Activated CD8-positive, alpha-beta T cell treated with anti-CD3 and anti-CD28 coated beads for 36 hours (primary cell): ENCODE measurements around the gene STK38L. TPM values are rescaled to one million over a fixed set of nuclear protein-coding genes. Genes with fewer than 3 reads are reported as not detected.

Source experiments
- ATAC-seq: fragments of 200-7000 bp; cut with Tn5 transposase; one replicate; pipeline ENCODE4 v1.10.0; 2021; ENCODE audit warnings: mild to moderate bottlenecking, moderate library complexity
- CTCF ChIA-PET: fragments of 350-600 bp; sonication (Branson Sonifier 250); formaldehyde crosslinking; loops from one replicate; lab custom pipeline; 2021; ENCODE audit warnings: antibody characterized with exemption; lab: Charles Lee
- POLR2A ChIA-PET: fragments of 350-600 bp; sonication (Branson Sonifier 250); formaldehyde crosslinking; loops from one replicate; lab custom pipeline; 2021; ENCODE audit warnings: antibody characterized with exemption; lab: Charles Lee
- DNase-seq: peaks from one replicate; pipeline ENCODE4 v3.0.0-alpha.2; 2020
- H3K27ac Mint-ChIP-seq: one replicate; pipeline ENCODE4 v1.8.0; 2021; ENCODE audit warnings: mild to moderate bottlenecking, mixed read lengths
- H3K27me3 Mint-ChIP-seq: one replicate; pipeline ENCODE4 v1.8.0; 2021; ENCODE audit warnings: mixed read lengths
- H3K36me3 Mint-ChIP-seq: one replicate; pipeline ENCODE4 v1.8.0; 2021; ENCODE audit warnings: low read depth, mixed read lengths
- H3K4me1 Mint-ChIP-seq: one replicate; pipeline ENCODE4 v1.8.0; 2021; ENCODE audit warnings: low read depth, mixed read lengths
- H3K4me3 Mint-ChIP-seq: one replicate; pipeline ENCODE4 v1.8.0; 2021; ENCODE audit warnings: mild to moderate bottlenecking, moderate library complexity, mixed read lengths
- H3K9me3 Mint-ChIP-seq: one replicate; pipeline ENCODE4 v1.8.0; 2021; ENCODE audit warnings: mixed read lengths
- intact Hi-C: fragments of 100-400 bp; cut with micrococcal nuclease; formaldehyde crosslinking; loops from one replicate; pipeline ENCODE4 v1.10.0; 2022
- total RNA-seq, 2 experiments: library from RNA; stranded (reverse); gene quantifications; one replicate each; pipeline ENCODE4 v1.2.3, GENCODE V29; 2021
- TF ChIP-seq, protein P1 (sequence below): fragments of 200-600 bp; IDR thresholded peaks from one replicate; pipeline ENCODE4 v1.8.0; 2022; ENCODE audit warnings: antibody characterized with exemption, mild to moderate bottlenecking

Gene STK38L
- total RNA-seq, 2 experiments from 2014 or later, result 23.5 to 27.6 TPM

DNA sequence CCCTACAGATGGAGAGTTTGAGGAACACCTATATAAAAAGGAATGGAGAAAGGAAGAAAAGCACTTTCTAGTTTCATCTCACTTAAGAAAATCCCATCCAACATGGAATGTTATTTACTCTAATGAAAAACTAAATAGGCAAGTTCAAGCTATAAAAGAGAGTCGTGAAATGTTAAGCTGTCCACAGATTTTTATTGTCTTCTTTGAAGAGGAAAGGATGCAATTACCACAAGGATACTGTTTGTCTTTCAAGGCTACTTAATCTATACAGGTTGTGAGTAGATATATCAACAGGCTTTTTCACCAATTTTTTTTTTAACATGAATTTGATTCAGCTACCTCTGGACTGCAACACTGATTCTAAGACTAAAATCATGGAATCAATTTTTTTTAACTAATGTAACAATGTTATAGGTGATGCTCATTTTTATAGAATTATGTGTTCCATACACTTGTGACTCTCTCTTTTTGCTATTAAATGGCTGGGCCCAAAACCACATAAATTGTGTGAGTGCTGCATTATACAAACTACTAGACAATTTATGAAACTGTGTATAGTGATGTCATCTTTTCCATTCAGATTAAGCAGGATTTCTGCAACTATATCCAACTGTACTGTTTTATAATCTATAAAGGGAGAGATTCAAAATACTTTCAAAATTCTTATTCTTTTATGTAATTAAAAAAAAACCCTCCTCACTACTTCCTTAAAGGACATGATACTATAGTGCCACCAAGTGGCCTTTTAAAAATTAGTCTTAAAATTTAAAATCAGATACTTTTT lies 61.8 kb downstream of the STK38L start:
- Mint-ChIP-seq H3K27ac (no peak overlapping the region), H3K4me3 (no peak overlapping the region), H3K27me3 (no peaks in the 10 kb centered on the region), H3K36me3 (peaks cover 14% of the 10 kb centered on the region), H3K4me1 (peaks cover 9% of the 10 kb centered on the region), H3K9me3 (no peaks in the 10 kb centered on the region)
- ChIA-PET CTCF (interaction anchor here (0.6 to 7.6 kb wide), 53 partner anchors 8 to 473 kb away, joined by 3 to 81 read pairs (median 4); partner anchors contain the start of genes ITPR2, MED21, STK38L and TM7SF3), POLR2A (interaction anchor here (0.7 to 1.8 kb wide), 2 partner anchors 283 to 334 kb away, joined by 3 to 6 read pairs; partner anchors contain the start of gene MED21)
- ATAC-seq (no peak), DNase-seq (no peak)
- TF ChIP-seq, protein P1, sequence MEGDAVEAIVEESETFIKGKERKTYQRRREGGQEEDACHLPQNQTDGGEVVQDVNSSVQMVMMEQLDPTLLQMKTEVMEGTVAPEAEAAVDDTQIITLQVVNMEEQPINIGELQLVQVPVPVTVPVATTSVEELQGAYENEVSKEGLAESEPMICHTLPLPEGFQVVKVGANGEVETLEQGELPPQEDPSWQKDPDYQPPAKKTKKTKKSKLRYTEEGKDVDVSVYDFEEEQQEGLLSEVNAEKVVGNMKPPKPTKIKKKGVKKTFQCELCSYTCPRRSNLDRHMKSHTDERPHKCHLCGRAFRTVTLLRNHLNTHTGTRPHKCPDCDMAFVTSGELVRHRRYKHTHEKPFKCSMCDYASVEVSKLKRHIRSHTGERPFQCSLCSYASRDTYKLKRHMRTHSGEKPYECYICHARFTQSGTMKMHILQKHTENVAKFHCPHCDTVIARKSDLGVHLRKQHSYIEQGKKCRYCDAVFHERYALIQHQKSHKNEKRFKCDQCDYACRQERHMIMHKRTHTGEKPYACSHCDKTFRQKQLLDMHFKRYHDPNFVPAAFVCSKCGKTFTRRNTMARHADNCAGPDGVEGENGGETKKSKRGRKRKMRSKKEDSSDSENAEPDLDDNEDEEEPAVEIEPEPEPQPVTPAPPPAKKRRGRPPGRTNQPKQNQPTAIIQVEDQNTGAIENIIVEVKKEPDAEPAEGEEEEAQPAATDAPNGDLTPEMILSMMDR, result peak; percentile 69
- intact Hi-C loops, result loop anchor here (1.0 to 10.0 kb wide), 2 partner anchors 161 to 291 kb away; no protein-coding TSS in a partner anchor

DNA sequence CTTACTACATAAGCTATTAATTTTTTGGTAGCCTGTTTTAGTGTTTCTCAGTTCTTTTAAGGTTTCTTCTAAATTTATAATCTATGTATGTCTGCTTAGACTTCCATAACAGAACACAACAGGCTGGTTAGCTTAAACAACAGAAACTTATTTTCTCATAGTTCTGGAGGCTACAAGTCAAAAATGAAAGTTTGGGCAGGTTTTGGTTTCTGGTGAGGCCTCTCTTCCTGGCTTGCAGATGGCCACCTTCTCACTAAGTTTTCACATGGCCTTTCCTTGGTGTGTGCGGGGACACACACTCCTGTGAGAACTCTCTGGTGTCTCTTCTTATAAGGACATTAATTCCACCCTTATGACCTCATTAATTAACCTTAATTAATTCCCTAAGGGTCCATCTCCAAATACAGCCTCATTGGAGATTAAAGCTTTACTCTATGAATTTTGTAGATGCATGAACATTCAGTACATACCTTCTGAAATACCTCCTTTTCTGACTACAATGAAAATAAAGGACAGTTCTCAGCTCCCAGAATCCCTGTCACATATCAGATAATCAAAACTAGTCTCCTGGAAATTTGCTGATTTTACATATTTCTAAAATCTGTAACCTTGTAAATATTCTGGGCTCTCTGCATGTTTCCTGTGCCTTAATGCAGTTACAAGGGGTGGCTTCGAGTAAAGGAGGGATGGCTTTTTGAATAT lies 65.4 kb downstream of the STK38L start:
- H3K27me3 Mint-ChIP-seq, result no peaks in the 10 kb centered on the region
- no peak overlapping the region for H3K4me3 Mint-ChIP-seq
- peaks cover 9% of the 10 kb centered on the region for H3K4me1 Mint-ChIP-seq
- intact Hi-C loops, result loop anchor here (10.0 kb wide), 1 partner anchor 165 kb away; no protein-coding TSS in a partner anchor
- no peak overlapping the region for H3K27ac Mint-ChIP-seq
- H3K36me3 Mint-ChIP-seq, result peaks cover 19% of the 10 kb centered on the region
- DNase-seq, result no peak
- ChIA-PET CTCF (interaction anchor here (1.1 to 1.6 kb wide), 3 partner anchors 13 to 294 kb away, joined by 3 to 6 read pairs (median 3); no protein-coding TSS in a partner anchor), POLR2A (interaction anchor here (1.0 kb wide), 1 partner anchor 22 kb away, joined by 3 read pairs; no protein-coding TSS in a partner anchor)
- TF ChIP-seq, protein P1, result no peak
- no peaks in the 10 kb centered on the region for H3K9me3 Mint-ChIP-seq
- ATAC-seq, result no peak

DNA sequence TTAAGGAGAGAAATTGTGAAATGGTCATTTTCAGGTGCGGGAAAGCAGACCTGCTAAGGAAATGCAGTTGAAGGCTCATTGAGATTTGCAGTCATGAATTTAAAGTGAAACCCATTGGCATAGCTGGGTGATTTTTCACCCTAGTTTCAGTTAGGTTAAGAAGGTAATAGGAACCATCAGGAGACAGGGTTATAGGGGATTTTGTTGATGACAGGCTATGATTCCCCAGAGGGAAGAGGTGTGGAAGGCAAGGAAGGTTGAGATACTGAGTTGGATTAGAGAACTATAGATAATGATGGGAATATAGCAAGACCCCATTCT lies 65.9 kb downstream of the STK38L start:
- peaks cover 9% of the 10 kb centered on the region for H3K4me1 Mint-ChIP-seq
- POLR2A ChIA-PET, result no interaction called here
- H3K36me3 Mint-ChIP-seq, result peaks cover 19% of the 10 kb centered on the region
- intact Hi-C loops, result loop anchor here (10.0 kb wide), 1 partner anchor 165 kb away; no protein-coding TSS in a partner anchor
- no peaks in the 10 kb centered on the region for H3K9me3 Mint-ChIP-seq
- no peaks in the 10 kb centered on the region for H3K27me3 Mint-ChIP-seq
- H3K4me3 Mint-ChIP-seq, result no peak overlapping the region
- H3K27ac Mint-ChIP-seq, result no peak overlapping the region
- TF ChIP-seq, protein P1, result no peak
- ATAC-seq (no peak), DNase-seq (no peak)
- CTCF ChIA-PET, result no interaction called here

DNA sequence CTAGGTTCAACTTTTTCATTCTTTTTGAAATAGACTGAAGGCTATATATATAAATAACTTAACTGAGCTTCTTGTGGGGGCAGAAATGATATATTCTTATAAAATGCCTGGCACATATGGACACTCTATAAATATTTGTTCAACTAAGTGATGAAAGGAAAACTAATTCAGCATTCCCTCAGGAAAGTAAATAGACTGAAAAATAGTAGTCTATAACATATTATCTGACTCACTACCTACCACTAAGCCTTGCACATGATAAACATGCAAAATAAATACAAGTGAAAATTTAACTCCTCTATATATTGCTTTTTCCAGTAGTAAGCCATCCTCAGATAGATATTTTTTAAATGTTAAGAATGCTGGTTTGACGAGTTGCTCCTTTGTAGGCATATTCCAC lies 72.9 kb downstream of the STK38L start:
- intact Hi-C loops, result no loop called here
- H3K4me1 Mint-ChIP-seq, result no peaks in the 10 kb centered on the region
- no peaks in the 10 kb centered on the region for H3K9me3 Mint-ChIP-seq
- no peak overlapping the region for H3K4me3 Mint-ChIP-seq
- H3K27me3 Mint-ChIP-seq, result no peaks in the 10 kb centered on the region
- POLR2A ChIA-PET, result no interaction called here
- ATAC-seq, result no peak
- CTCF ChIA-PET, result interaction anchor here (1.4 to 2.7 kb wide), 4 partner anchors 10 to 24 kb away, joined by 3 to 14 read pairs (median 5); no protein-coding TSS in a partner anchor
- peaks cover 12% of the 10 kb centered on the region for H3K36me3 Mint-ChIP-seq
- no peak for DNase-seq
- TF ChIP-seq, protein P1, result no peak
- H3K27ac Mint-ChIP-seq, result no peak overlapping the region
